Endothelial cell of umbilical vein (primary cell): ENCODE data around the gene ITPR1. TPM values are rescaled to one million over a fixed set of nuclear protein-coding genes. Genes with fewer than 3 reads are reported as not detected.

Experiments
- BruUV-seq: library from RNA; stranded (reverse); fragments of 400-500 nt; replicated peaks from 2 replicates; lab custom pipeline; 2021; lab: Mats Ljungman, UMichigan
- CTCF ChIA-PET: fragments of 300-600, 350-600 bp; sonication (Branson Sonifier 250); formaldehyde crosslinking; loops from one replicate; lab custom pipeline; 2021; ENCODE audit warnings: antibody characterized with exemption, inconsistent platforms; lab: Charles Lee
- POLR2A ChIA-PET: fragments of 300-600, 350-600 bp; sonication (Branson Sonifier 250); formaldehyde crosslinking; loops from one replicate; lab custom pipeline; 2021; ENCODE audit warnings: antibody characterized with exemption, inconsistent platforms; lab: Charles Lee
- DNase-seq: peaks from one replicate; pipeline ENCODE4 v3.0.0-alpha.2; 2011; ENCODE audit warnings: low read depth, low spot score
- FAIRE-seq: peaks from 2 replicates; lab custom pipeline; 2011; peaks lifted over from hg19 to GRCh38; lab: Jason Lieb, UNC
- H2AFZ ChIP-seq: 2 replicates; pipeline ENCODE4 v1.6.0; 2012; ENCODE audit warnings: low read depth, low read length, control low read depth, inconsistent platforms
- H3K27ac ChIP-seq: 2 replicates; pipeline ENCODE4 v1.5.1; 2011; ENCODE audit warnings: low read depth, mild to moderate bottlenecking, control low read depth, low read length, moderate library complexity; ENCODE audit not compliant: insufficient read depth
- H3K27me3 ChIP-seq, 2 experiments: 2 replicates each; pipeline versions ENCODE4 v1.6.0 to v1.6.1; 2011; ENCODE audit warnings: low read length in 2 of 2, mixed read lengths in 1 of 2; ENCODE audit not compliant: control insufficient read depth in 2 of 2, insufficient read depth in 2 of 2
- H3K36me3 ChIP-seq, 2 experiments: 2 replicates in 1 of 2; 3 replicates in 1 of 2; pipeline ENCODE4 v1.5.1; 2011; ENCODE audit warnings: low read length in 2 of 2, mild to moderate bottlenecking in 1 of 2, moderate library complexity in 1 of 2; ENCODE audit not compliant: control insufficient read depth in 2 of 2, insufficient read depth in 2 of 2; ENCODE audit errors: extremely low read depth in 1 of 2
- H3K4me1 ChIP-seq: 3 replicates; pipeline ENCODE4 v1.5.1; 2011; ENCODE audit warnings: mild to moderate bottlenecking, low read length; ENCODE audit not compliant: control insufficient read depth, insufficient read depth; ENCODE audit errors: extremely low read depth
- H3K4me2 ChIP-seq: 2 replicates; pipeline ENCODE4 v1.6.1; 2011; ENCODE audit warnings: low read length, control low read depth, mixed read lengths; ENCODE audit not compliant: insufficient read depth
- H3K4me3 ChIP-seq, 3 experiments: fragments of 200-600 bp in 1 of 3; sonication (generic), shearing (Covaris generic) in 1 of 3; replicated peaks in 1 of 3; 2 replicates each; pipeline ENCODE4 v1.5.1; 2011 to 2016; ENCODE audit warnings: control low read depth in 3 of 3, low read length in 3 of 3, mild to moderate bottlenecking in 2 of 3, inconsistent platforms in 1 of 3, low read depth in 1 of 3, moderate library complexity in 1 of 3; ENCODE audit not compliant: insufficient read depth in 1 of 3
- H3K79me2 ChIP-seq: 2 replicates; pipeline ENCODE4 v1.6.0; 2012; ENCODE audit warnings: low read length, inconsistent platforms; ENCODE audit not compliant: control insufficient read depth, insufficient read depth
- H3K9ac ChIP-seq: replicated peaks from 2 replicates; pipeline ENCODE3; 2011; ENCODE audit warnings: low read length, control low read depth; ENCODE audit not compliant: insufficient read depth; ENCODE audit errors: extremely low read depth
- H3K9me1 ChIP-seq: replicated peaks from 3 replicates; pipeline ENCODE4 v1.6.0; 2011; ENCODE audit warnings: mild to moderate bottlenecking, low read length; ENCODE audit not compliant: control insufficient read depth, insufficient read depth; ENCODE audit errors: extremely low read depth
- H3K9me3 ChIP-seq: replicated peaks from 2 replicates; pipeline ENCODE4 v1.5.1; 2012; ENCODE audit warnings: low read length, inconsistent platforms; ENCODE audit not compliant: control insufficient read depth, insufficient read depth
- H4K20me1 ChIP-seq: replicated peaks from 2 replicates; pipeline ENCODE3; 2011; ENCODE audit warnings: mild to moderate bottlenecking, low read length; ENCODE audit not compliant: control insufficient read depth, insufficient read depth; ENCODE audit errors: extremely low read depth
- CTCF ChIP-seq, 2 donors: IDR thresholded peaks; 1 replicate in 1 of 2; 2 replicates in 1 of 2; pipeline ENCODE4 v1.5.1; 2011; ENCODE audit warnings: low read length in 2 of 2, mild to moderate bottlenecking in 2 of 2, moderate library complexity in 2 of 2, control low read depth in 1 of 2, inconsistent platforms in 1 of 2, low read depth in 1 of 2; ENCODE audit not compliant: insufficient read depth in 1 of 2; ENCODE audit errors: extremely low read depth in 1 of 2
- EZH2 ChIP-seq: IDR thresholded peaks from 2 replicates; pipeline ENCODE4 v1.6.1; 2012; ENCODE audit warnings: borderline replicate concordance, low read depth, mild to moderate bottlenecking, moderate library complexity, low read length, inconsistent platforms; ENCODE audit not compliant: severe bottlenecking
- FOS ChIP-seq: IDR thresholded peaks from 2 replicates; pipeline ENCODE4 v1.6.1; 2011; ENCODE audit warnings: mild to moderate bottlenecking, low read length, moderate library complexity, borderline replicate concordance; ENCODE audit not compliant: insufficient read depth
- GATA2 ChIP-seq: IDR thresholded peaks from 2 replicates; pipeline ENCODE4 v1.7.0; 2011; ENCODE audit warnings: low read depth, mild to moderate bottlenecking, moderate library complexity, mixed read lengths, low read length; ENCODE audit not compliant: insufficient read length, insufficient read depth
- JUN ChIP-seq: IDR thresholded peaks from 2 replicates; pipeline ENCODE4 v1.6.1; 2011; ENCODE audit warnings: borderline replicate concordance, low read depth; ENCODE audit not compliant: insufficient read length, insufficient read depth
- MAX ChIP-seq: IDR thresholded peaks from 2 replicates; pipeline ENCODE4 v1.6.1; 2011; ENCODE audit not compliant: insufficient read depth, insufficient read length
- MYC ChIP-seq: IDR thresholded peaks from one replicate; pipeline ENCODE4 v1.6.1; 2011; ENCODE audit warnings: mild to moderate bottlenecking, low read depth, low read length
- POLR2A ChIP-seq: IDR thresholded peaks from 2 replicates; pipeline ENCODE4 v1.6.1; 2012; ENCODE audit warnings: low read depth, mild to moderate bottlenecking, control low read depth, low read length
- POLR2AphosphoS5 ChIP-seq: IDR thresholded peaks from 2 replicates; pipeline ENCODE4 v1.6.1; 2012; ENCODE audit warnings: low read depth, mild to moderate bottlenecking, control low read depth, low read length, moderate library complexity; ENCODE audit not compliant: insufficient read depth
- dilution Hi-C: fragments of 300-500 bp; cut with MboI; formaldehyde crosslinking; loops from one replicate; pipeline ENCODE4 v1.15.0; 2019; ENCODE audit warnings: low sequenced_read_pairs; ENCODE audit not compliant: extremely low pct_ligation_motif_present
- intact Hi-C: fragments of 100-400 bp; cut with micrococcal nuclease; formaldehyde crosslinking; loops from one replicate; pipeline ENCODE4 v1.10.0; 2022
- polyA plus RNA-seq, 4 experiments: library from polyadenylated mRNA; depleted of rRNA in 3 of 4; stranded (reverse) in 3 of 4; unstranded in 1 of 4; fragments of >200 nt; gene quantifications; 2 replicates each; pipeline versions ENCODE4 v1.2.1 to v1.2.3, GENCODE V29; 2011 to 2012; ENCODE audit warnings: missing spikeins in 1 of 4
- total RNA-seq: library from RNA; stranded (reverse); gene quantifications from 2 replicates; pipeline ENCODE4 v1.2.3, GENCODE V29; 2021

The ITPR1 gene
- total and polyA plus RNA-seq, 2 donors (not counting 3 experiments of a cell fraction or from before 2014, with no cell fraction given), result 5.1 to 16.1 TPM

GRCh38 chr3:4856986-4857385, 363.8 kb downstream of the ITPR1 start:
- Histone ChIP-seq H3K9me3 (no peaks in the 10 kb centered on the region), H2AFZ (peak overlapping the region; percentile 13), H3K27ac (peak overlapping the region; percentile 85), H3K4me1 (peaks cover 48% of the 10 kb centered on the region), H3K4me3 (no peak overlapping the region), H3K79me2 (no peaks in the 10 kb centered on the region), H3K4me2 (peak overlapping the region; percentile 13), H3K9me1 (no peaks in the 10 kb centered on the region), H3K36me3 (no peaks in the 10 kb centered on the region), H3K9ac (no peak overlapping the region), H4K20me1 (no peaks in the 10 kb centered on the region), H3K27me3 (no peaks in the 10 kb centered on the region)
- ChIA-PET CTCF (no interaction called here), POLR2A (no interaction called here)
- intact Hi-C loops (no loop called here), dilution Hi-C loops (no loop called here)
- BruUV-seq, result no TSS peak
- peak; percentile 58 for FAIRE-seq
- DNase-seq, result peak; percentile 87
- no peak for TF ChIP-seq CTCF (IDR thresholded peaks at IDR 0.05; ENCODE audit: extremely low read depth in 1 of 2, insufficient read depth in 1 of 2, low read depth in 1 of 2, low read length in 2 of 2)
- no peak for TF ChIP-seq MAX
- TF ChIP-seq MYC, result no peak
- no peak for TF ChIP-seq POLR2A

GRCh38 chr3:4859788-4860187, 366.6 kb downstream of the ITPR1 start:
- no peaks in the 10 kb centered on the region for H3K36me3 ChIP-seq
- no peaks in the 10 kb centered on the region for H3K27me3 ChIP-seq
- DNase-seq (no peak), FAIRE-seq (no peak)
- H2AFZ ChIP-seq, result no peak overlapping the region
- TF ChIP-seq EZH2, result no peak
- TF ChIP-seq CTCF (IDR thresholded peaks at IDR 0.05; ENCODE audit: extremely low read depth in 1 of 2, insufficient read depth in 1 of 2, low read depth in 1 of 2, low read length in 2 of 2), result no peak
- no peak for TF ChIP-seq POLR2AphosphoS5
- TF ChIP-seq MAX, result no peak
- no peak for TF ChIP-seq JUN
- TF ChIP-seq MYC, result no peak
- TF ChIP-seq GATA2, result no peak
- no peak for TF ChIP-seq POLR2A
- no peak for TF ChIP-seq FOS
- CTCF ChIA-PET, result interaction anchor here (0.7 kb wide), 1 partner anchor 167 kb away, joined by 3 read pairs; no protein-coding TSS in a partner anchor
- no peak overlapping the region for H3K4me2 ChIP-seq
- intact Hi-C loops, result no loop called here
- H3K79me2 ChIP-seq, result no peaks in the 10 kb centered on the region
- dilution Hi-C loops, result no loop called here
- H3K9ac ChIP-seq, result no peak overlapping the region
- POLR2A ChIA-PET, result no interaction called here
- no peaks in the 10 kb centered on the region for H4K20me1 ChIP-seq
- BruUV-seq, result no TSS peak
- H3K4me1 ChIP-seq, result peaks cover 24% of the 10 kb centered on the region
- no peaks in the 10 kb centered on the region for H3K9me3 ChIP-seq
- H3K27ac ChIP-seq, result no peak overlapping the region
- H3K4me3 ChIP-seq, result no peak overlapping the region
- no peaks in the 10 kb centered on the region for H3K9me1 ChIP-seq
